K562 (cell line): ENCODE measurements around the gene DHRS13. TPM values are rescaled to one million over a fixed set of nuclear protein-coding genes. Genes with fewer than 3 reads are reported as not detected.

Experiments
- ATAC-seq: fragments of 200-7000 bp; cut with Tn5 transposase; 3 replicates; pipeline ENCODE4 v1.9.1; 2020; ENCODE audit warnings: moderate library complexity
- BruUV-seq: library from RNA; stranded (reverse); fragments of 400-500 nt; replicated peaks from 2 replicates; lab custom pipeline; 2021; lab: Mats Ljungman, UMichigan
- CTCF ChIA-PET: fragments of 300-600 bp; formaldehyde crosslinking; extraction: SDS; loops from one replicate; lab custom pipeline; 2021; ENCODE audit warnings: low intra/inter-chr PET ratio; lab: Yijun Ruan, JAX
- POLR2A ChIA-PET: fragments of 300-600, 350-650 bp; sonication (Branson Sonifier 250); formaldehyde crosslinking; extraction: SDS; loops from one replicate; lab custom pipeline; 2021; ENCODE audit warnings: antibody characterized with exemption, inconsistent platforms; lab: Yijun Ruan, JAX
- DNase-seq, 4 experiments: peaks; one replicate each; pipeline versions ENCODE4 v3.0.0 to v3.0.0-alpha.2; 2011 to 2018; ENCODE audit warnings: low spot score in 3 of 4, mixed read lengths in 3 of 4; ENCODE audit errors: extremely low read depth in 1 of 4
- FAIRE-seq: peaks from 2 replicates; lab custom pipeline; 2011; peaks lifted over from hg19 to GRCh38; lab: Jason Lieb, UNC
- H2AFZ ChIP-seq: 2 replicates; pipeline ENCODE4 v1.6.0; 2011; ENCODE audit warnings: low read depth, low read length, control low read depth, inconsistent platforms
- H3K27ac ChIP-seq: fragments of 200-600 bp; 3 replicates; pipeline ENCODE4 v1.8.0; 2011; ENCODE audit warnings: low read depth, mild to moderate bottlenecking, control low read depth, inconsistent platforms, low read length, moderate library complexity, mixed read lengths; ENCODE audit errors: extremely low read depth
- H3K27me3 ChIP-seq, 2 experiments: fragments of 300-600 bp in 1 of 2; 2 replicates in 1 of 2; 3 replicates in 1 of 2; pipeline versions ENCODE4 v1.6.0 to v1.8.0; 2011; ENCODE audit warnings: inconsistent platforms in 2 of 2, low read length in 2 of 2, mild to moderate bottlenecking in 1 of 2, mixed read lengths in 1 of 2, moderate library complexity in 1 of 2; ENCODE audit not compliant: control insufficient read depth in 2 of 2, insufficient read depth in 2 of 2
- H3K36me3 ChIP-seq: fragments of 300-600 bp; 3 replicates; pipeline ENCODE4 v1.8.0; 2011; ENCODE audit warnings: mild to moderate bottlenecking, low read length, inconsistent platforms; ENCODE audit not compliant: control insufficient read depth, insufficient read depth
- H3K4me1 ChIP-seq, 2 experiments: fragments of 200-600 bp in 1 of 2; replicated peaks in 1 of 2; 2 replicates in 1 of 2; 3 replicates in 1 of 2; pipeline versions ENCODE4 v1.5.1 to v1.8.0; 2011; ENCODE audit warnings: inconsistent platforms in 2 of 2, low read length in 2 of 2, mild to moderate bottlenecking in 1 of 2, mixed read lengths in 1 of 2, moderate library complexity in 1 of 2; ENCODE audit not compliant: control insufficient read depth in 2 of 2, insufficient read depth in 2 of 2
- H3K4me2 ChIP-seq: 2 replicates; pipeline ENCODE4 v1.6.1; 2011; ENCODE audit warnings: low read length, control low read depth, inconsistent platforms, mixed read lengths; ENCODE audit not compliant: insufficient read depth
- H3K4me3 ChIP-seq: fragments of 200-600 bp; sonication (generic), shearing (Covaris generic); 2 replicates; pipeline ENCODE4 v1.5.1; 2016; ENCODE audit warnings: control low read depth, inconsistent platforms
- H3K79me2 ChIP-seq: fragments of 200-600 bp; 3 replicates; pipeline ENCODE4 v1.8.0; 2011; ENCODE audit warnings: low read length, inconsistent platforms; ENCODE audit not compliant: control insufficient read depth, insufficient read depth
- H3K9ac ChIP-seq, 2 experiments: 2 replicates each; pipeline versions ENCODE4 v1.6.0 to v1.6.1; 2011; ENCODE audit warnings: low read depth in 2 of 2, low read length in 2 of 2, control low read depth in 1 of 2, inconsistent platforms in 1 of 2, mild to moderate bottlenecking in 1 of 2, mixed read lengths in 1 of 2; ENCODE audit not compliant: insufficient read depth in 1 of 2
- H3K9me1 ChIP-seq: one replicate; pipeline ENCODE4 v1.6.0; 2011; ENCODE audit warnings: inconsistent platforms, mild to moderate bottlenecking, low read length, moderate library complexity; ENCODE audit not compliant: control insufficient read depth, insufficient read depth
- H3K9me3 ChIP-seq: replicated peaks from 2 replicates; pipeline ENCODE4 v1.5.1; 2011; ENCODE audit warnings: low read depth, low read length, inconsistent platforms; ENCODE audit not compliant: control insufficient read depth, insufficient read depth
- H4K20me1 ChIP-seq: replicated peaks from 2 replicates; pipeline ENCODE4 v1.6.1; 2011; ENCODE audit warnings: low read length, inconsistent platforms, mixed read lengths; ENCODE audit not compliant: control insufficient read depth, insufficient read depth
- PCBP1 ChIP-seq: fragments of 200-400 bp; formaldehyde crosslinking; IDR thresholded peaks from 2 replicates; pipeline ENCODE4 v1.6.1; 2018; ENCODE audit warnings: mild to moderate bottlenecking, low read depth, low read length; ENCODE audit not compliant: poor library complexity, severe bottlenecking
- POLR2G ChIP-seq: fragments of 200-400 bp; formaldehyde crosslinking; IDR thresholded peaks from 2 replicates; pipeline ENCODE4 v1.6.1; 2017; ENCODE audit warnings: low read depth, mild to moderate bottlenecking, antibody characterized with exemption, low read length, moderate library complexity
- RBFOX2 ChIP-seq: fragments of 200-400 bp; formaldehyde crosslinking; IDR thresholded peaks from 2 replicates; pipeline ENCODE4 v1.6.1; 2017; ENCODE audit warnings: low read depth, mild to moderate bottlenecking, low read length, moderate library complexity
- ZNF175 ChIP-seq: fragments of 200-800 bp; sonication (Bioruptor generic); IDR thresholded peaks from 2 replicates; pipeline ENCODE4 v1.6.1; 2016; ENCODE audit warnings: low read depth, mild to moderate bottlenecking, missing genetic modification characterization, missing compliant biosample characterization
- WGBS: fragments of 100-300 bp; shearing (Covaris generic); methylation state at CpG from one replicate; pipeline ENCODE4 v1.1.6; 2016; ENCODE audit warnings: low coverage, mixed read lengths; ENCODE audit not compliant: insufficient coverage; ENCODE audit errors: missing lambda C conversion rate; 5-methylcytosine and 5-hydroxymethylcytosine counted together
- in situ Hi-C: fragments of 300-500 bp; cut with MboI; formaldehyde crosslinking; loops from 4 replicates; pipeline ENCODE4 v1.15.0; 2018; ENCODE audit warnings: inconsistent platforms, mixed read lengths
- intact Hi-C: fragments of 100-400 bp; cut with micrococcal nuclease; formaldehyde crosslinking; loops from 2 replicates; pipeline ENCODE4 v1.14.2; 2022
- polyA plus RNA-seq, 8 experiments: library from polyadenylated mRNA; depleted of rRNA in 4 of 8; stranded (reverse) in 5 of 8; unstranded in 3 of 8; fragments of >200 nt; fragmentation: Nextera tagmentation in 2 of 8; fragmentation: Illumina TruSeq in 1 of 8; extraction: Ambion mirVana in 2 of 8; extraction: Trizol in 1 of 8; gene quantifications; 2 replicates each; pipeline versions ENCODE4 v1.2.1 to v1.2.3, GENCODE V29; 2011 to 2014; ENCODE audit warnings: inconsistent platforms in 1 of 8, missing spikeins in 1 of 8
- total RNA-seq, 7 experiments: library from RNA; depleted of rRNA in 6 of 7; stranded (reverse); fragments of >200 nt in 6 of 7; fragmentation: Illumina TruSeq in 2 of 7; extraction: Trizol in 2 of 7; gene quantifications; 2 replicates each; pipeline versions ENCODE4 v1.2.1 to v1.2.3, GENCODE V29; 2011 to 2021; ENCODE audit warnings: low replicate concordance in 1 of 7
- TF ChIP-seq, protein P1 (sequence below): sonication (generic); formaldehyde crosslinking; IDR thresholded peaks from 2 replicates; pipeline ENCODE4 v1.8.0; 2022; ENCODE audit warnings: mild to moderate bottlenecking, missing genetic modification reagents
- TF ChIP-seq, protein P2 (sequence below): sonication (generic); formaldehyde crosslinking; IDR thresholded peaks from 2 replicates; pipeline ENCODE4 v1.8.1; 2023; ENCODE audit warnings: missing genetic modification reagents, mild to moderate bottlenecking, borderline replicate concordance

Gene DHRS13
- total and polyA plus RNA-seq, 9 of the 15 experiments (the other 6 are each of a cell fraction or from before 2014, with no cell fraction given) = 0.32 to 52.3 (median 34.3) TPM; not detected in 1

DNA sequence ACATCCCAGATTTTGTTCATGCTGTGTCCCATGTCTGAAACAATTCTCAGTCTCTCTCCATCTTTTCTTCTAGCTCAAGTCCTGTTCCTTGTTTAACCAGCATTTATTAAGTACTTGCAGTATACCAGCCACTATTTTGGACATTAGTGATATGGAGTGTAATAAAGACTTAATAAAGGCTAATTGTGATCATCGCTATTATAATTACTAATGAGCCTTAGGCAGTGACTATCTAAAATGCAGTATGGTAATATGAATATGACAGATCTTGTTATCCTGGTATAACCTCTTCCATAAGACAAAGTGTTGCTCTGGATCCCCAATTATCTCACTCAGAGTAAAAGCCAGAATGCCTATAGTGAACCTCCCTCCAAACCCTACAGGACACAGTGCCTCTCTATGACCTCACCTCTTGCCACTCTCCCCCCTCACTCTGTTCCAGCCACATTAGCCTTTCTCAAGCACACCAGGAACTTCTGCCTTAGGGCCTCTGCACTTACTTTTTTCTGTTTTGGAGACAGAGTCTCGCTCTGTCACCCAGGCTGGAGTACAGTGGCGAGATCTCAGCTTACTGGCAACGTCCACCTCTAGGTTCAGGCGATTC, 3.6 kb downstream of the DHRS13 start (continued):
- TF ChIP-seq, protein P1, sequence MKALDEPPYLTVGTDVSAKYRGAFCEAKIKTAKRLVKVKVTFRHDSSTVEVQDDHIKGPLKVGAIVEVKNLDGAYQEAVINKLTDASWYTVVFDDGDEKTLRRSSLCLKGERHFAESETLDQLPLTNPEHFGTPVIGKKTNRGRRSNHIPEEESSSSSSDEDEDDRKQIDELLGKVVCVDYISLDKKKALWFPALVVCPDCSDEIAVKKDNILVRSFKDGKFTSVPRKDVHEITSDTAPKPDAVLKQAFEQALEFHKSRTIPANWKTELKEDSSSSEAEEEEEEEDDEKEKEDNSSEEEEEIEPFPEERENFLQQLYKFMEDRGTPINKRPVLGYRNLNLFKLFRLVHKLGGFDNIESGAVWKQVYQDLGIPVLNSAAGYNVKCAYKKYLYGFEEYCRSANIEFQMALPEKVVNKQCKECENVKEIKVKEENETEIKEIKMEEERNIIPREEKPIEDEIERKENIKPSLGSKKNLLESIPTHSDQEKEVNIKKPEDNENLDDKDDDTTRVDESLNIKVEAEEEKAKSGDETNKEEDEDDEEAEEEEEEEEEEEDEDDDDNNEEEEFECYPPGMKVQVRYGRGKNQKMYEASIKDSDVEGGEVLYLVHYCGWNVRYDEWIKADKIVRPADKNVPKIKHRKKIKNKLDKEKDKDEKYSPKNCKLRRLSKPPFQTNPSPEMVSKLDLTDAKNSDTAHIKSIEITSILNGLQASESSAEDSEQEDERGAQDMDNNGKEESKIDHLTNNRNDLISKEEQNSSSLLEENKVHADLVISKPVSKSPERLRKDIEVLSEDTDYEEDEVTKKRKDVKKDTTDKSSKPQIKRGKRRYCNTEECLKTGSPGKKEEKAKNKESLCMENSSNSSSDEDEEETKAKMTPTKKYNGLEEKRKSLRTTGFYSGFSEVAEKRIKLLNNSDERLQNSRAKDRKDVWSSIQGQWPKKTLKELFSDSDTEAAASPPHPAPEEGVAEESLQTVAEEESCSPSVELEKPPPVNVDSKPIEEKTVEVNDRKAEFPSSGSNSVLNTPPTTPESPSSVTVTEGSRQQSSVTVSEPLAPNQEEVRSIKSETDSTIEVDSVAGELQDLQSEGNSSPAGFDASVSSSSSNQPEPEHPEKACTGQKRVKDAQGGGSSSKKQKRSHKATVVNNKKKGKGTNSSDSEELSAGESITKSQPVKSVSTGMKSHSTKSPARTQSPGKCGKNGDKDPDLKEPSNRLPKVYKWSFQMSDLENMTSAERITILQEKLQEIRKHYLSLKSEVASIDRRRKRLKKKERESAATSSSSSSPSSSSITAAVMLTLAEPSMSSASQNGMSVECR (CRISPR knock-in tag) = no peak
- no peak for TF ChIP-seq ZNF175 (CRISPR knock-in tag)

DNA sequence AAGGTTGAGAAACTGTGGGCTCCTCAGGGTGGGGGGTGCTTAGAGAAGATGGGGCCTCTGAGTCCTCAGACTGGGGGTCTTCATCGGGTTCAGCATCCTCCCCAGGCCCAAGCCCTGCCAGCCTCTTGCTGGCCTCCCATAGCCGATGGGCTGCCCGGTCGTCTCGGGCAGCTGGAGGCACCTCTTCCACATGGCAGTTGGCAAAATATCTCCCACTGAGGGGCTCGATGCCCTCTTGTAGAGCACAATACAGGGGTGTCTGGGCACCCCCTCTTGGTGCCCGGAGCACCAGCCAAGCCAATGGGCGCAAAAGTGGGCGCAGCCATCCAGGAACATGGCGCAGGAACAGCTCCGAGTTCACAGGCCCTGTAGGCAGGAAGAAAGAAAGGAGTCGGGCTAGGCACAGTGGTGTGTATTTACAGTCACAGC, 4.3 kb downstream of the DHRS13 start:
- no peak for ATAC-seq

More for the DNA sequence above, 4.3 kb downstream of the DHRS13 start:
- intact Hi-C loops = loop anchor here (5.0 kb wide), 1 partner anchor 251 kb away; the partner anchor contains the start of gene BLTP2
- ChIA-PET POLR2A (interaction anchor here (0.6 to 2.8 kb wide), 28 partner anchors 8 to 321 kb away, joined by 3 to 15 read pairs (median 4); partner anchors contain the start of genes ALDOC, BLTP2 and RPL23A), CTCF (no interaction called here)
- in situ Hi-C loops = loop anchor here (5.0 kb wide), 1 partner anchor 131 kb away; no protein-coding TSS in a partner anchor
- Histone ChIP-seq H3K4me2 (peak overlapping the region; percentile 89), H3K9me1 (no peaks in the 10 kb centered on the region), H3K9ac (peak overlapping the region; percentile 86 to 91), H3K4me3 (no peak overlapping the region), H3K27me3 (no peaks in the 10 kb centered on the region), H2AFZ (no peak overlapping the region), H3K79me2 (peaks cover 77% of the 10 kb centered on the region), H3K36me3 (peaks cover 38% of the 10 kb centered on the region), H3K4me1 (peaks cover 44 to 55% of the 10 kb centered on the region in 2 experiments), H3K27ac (peak overlapping the region; percentile 91; the same call in 2 of the 3 replicates), H4K20me1 (no peaks in the 10 kb centered on the region), H3K9me3 (no peaks in the 10 kb centered on the region)
- no peak for FAIRE-seq
- no peak for DNase-seq
- no peak for TF ChIP-seq PCBP1
- TF ChIP-seq POLR2G = peak; percentile 37; the same call in 1 of the 2 replicates
- peak; percentile 34; the same call in 1 of the 2 replicates for TF ChIP-seq RBFOX2
- TF ChIP-seq, protein P2, sequence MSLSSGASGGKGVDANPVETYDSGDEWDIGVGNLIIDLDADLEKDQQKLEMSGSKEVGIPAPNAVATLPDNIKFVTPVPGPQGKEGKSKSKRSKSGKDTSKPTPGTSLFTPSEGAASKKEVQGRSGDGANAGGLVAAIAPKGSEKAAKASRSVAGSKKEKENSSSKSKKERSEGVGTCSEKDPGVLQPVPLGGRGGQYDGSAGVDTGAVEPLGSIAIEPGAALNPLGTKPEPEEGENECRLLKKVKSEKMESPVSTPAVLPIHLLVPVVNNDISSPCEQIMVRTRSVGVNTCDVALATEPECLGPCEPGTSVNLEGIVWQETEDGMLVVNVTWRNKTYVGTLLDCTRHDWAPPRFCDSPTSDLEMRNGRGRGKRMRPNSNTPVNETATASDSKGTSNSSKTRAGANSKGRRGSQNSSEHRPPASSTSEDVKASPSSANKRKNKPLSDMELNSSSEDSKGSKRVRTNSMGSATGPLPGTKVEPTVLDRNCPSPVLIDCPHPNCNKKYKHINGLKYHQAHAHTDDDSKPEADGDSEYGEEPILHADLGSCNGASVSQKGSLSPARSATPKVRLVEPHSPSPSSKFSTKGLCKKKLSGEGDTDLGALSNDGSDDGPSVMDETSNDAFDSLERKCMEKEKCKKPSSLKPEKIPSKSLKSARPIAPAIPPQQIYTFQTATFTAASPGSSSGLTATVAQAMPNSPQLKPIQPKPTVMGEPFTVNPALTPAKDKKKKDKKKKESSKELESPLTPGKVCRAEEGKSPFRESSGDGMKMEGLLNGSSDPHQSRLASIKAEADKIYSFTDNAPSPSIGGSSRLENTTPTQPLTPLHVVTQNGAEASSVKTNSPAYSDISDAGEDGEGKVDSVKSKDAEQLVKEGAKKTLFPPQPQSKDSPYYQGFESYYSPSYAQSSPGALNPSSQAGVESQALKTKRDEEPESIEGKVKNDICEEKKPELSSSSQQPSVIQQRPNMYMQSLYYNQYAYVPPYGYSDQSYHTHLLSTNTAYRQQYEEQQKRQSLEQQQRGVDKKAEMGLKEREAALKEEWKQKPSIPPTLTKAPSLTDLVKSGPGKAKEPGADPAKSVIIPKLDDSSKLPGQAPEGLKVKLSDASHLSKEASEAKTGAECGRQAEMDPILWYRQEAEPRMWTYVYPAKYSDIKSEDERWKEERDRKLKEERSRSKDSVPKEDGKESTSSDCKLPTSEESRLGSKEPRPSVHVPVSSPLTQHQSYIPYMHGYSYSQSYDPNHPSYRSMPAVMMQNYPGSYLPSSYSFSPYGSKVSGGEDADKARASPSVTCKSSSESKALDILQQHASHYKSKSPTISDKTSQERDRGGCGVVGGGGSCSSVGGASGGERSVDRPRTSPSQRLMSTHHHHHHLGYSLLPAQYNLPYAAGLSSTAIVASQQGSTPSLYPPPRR (CRISPR knock-in tag) = no peak
- no TSS peak for BruUV-seq
- WGBS = 83% methylated on average over 12 of the region's 12 CpGs
